GM18868 (cell line): ENCODE measurements around the gene CUX1.
"Not testable (repeated sequence)": the region's sequence is repeated elsewhere in the genome, so short reads cannot be mapped to it uniquely, and the experiment has no call there.

Experiments used
- ATAC-seq: cut with Tn5 transposase; IDR thresholded peaks from one replicate; pipeline ENCODE4 v1.9.1; 2021; ENCODE audit warnings: mild to moderate bottlenecking, moderate library complexity; ENCODE audit not compliant: unreplicated experiment

CUX1 gene

GRCh38 chr7:101998906-101999240, 181.4 kb downstream of the CUX1 start:
- no peak for ATAC-seq

- no peak for ATAC-seq
These were observed 182.0 kb downstream of the CUX1 start for GRCh38 chr7:101999393-101999792.

- ATAC-seq = no peak
These were observed 182.7 kb downstream of the CUX1 start for GRCh38 chr7:102000123-102000522.

DNA sequence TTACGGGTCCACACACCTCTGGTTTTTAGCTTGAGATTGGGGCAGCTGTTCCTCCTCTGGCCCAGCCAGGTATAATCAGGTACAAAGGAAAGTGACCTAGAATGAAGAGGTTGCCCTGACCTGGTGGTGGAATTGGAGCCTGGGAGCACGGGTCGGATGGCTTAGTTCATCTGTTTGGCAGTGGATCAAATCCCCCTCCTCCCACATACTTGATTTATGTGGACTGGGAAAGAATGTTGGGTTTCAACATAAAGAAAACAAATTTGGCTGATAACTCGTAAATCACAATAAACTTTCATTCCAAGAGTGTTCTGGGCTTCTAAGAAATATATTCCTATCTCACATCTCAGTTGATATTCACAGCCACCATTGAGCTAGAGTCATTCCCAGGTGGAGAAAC, 186.8 kb downstream of the CUX1 start:
- no peak for ATAC-seq

DNA sequence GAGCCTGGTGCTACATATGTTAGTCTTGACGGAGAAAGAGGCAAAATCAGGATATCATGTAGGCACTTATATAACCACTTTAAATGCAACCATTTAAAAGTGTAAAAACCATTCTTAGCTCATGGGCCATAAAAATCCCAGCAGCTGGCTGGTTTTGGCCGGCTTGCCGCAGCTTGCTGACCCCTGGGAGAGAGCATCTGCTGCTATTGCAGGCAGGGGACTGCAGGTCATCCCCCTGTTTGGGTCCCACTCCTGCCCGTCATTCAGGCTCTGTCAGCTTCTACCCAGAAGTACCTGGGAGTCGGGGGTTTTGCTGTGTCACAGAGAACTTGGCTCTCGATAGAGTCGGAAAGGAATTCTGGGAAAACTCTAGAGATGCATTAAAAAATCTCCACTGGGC, 187.4 kb downstream of the CUX1 start:
- no peak for ATAC-seq

GRCh38 chr7:102005933-102006480, 188.6 kb downstream of the CUX1 start:
- no peak for ATAC-seq

DNA sequence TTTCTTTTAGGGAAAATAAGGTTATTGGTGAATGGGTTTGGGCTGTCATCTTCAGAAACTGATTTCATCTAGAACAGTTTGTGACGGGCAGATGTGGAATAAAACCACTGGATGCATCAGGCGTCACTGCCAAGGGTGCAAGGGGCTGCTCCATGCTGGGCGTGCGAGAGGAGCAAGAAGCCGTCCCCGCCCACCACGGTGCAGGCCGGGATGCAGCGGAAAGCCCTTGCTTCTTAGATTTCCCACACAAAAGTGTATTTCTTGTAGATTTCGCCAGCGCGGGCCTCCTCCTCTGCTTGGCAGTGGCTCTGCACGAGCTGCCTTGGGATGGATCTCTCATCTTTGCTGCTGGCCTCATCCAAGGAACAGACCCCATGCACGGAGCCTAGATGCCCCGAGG, 189.3 kb downstream of the CUX1 start:
- ATAC-seq = no peak

- no peak for ATAC-seq
These were observed 191.3 kb downstream of the CUX1 start for GRCh38 chr7:102008535-102009262.

GRCh38 chr7:102009628-102010027, 192.2 kb downstream of the CUX1 start:
- ATAC-seq = no peak

DNA sequence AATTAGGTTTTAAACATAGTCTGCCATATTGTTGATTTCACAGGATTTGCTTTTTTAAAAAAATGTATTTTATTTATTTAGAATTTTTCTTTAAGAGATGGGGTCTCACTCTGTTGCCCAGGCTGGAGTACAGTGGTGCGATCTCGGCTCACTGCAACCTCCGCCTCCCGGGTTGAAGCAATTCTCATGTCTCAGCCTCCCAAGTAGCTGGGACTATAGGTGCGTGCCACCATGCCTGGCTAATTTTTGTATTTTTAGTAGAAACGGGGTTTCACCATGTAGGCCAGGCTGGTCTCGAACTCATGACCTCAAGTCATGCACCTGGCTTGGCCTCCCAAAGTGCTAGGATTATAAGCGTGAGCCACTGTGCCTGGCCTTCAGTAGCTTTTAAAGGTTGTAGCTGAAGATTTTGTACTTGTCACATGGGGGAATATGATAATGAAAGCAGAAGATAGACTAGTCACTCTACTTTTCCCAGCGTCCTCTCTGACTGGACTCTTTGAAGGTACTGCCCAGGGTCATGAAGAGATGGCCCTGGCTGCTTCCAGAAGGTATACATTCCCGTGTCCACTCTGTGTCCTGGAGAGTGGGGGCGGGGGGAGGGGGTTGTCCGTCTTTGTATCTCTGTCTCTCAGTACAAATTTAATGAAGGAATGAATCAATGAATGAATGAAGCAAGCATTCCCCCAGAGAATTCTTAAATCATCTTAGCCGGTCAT, 194.8 kb downstream of the CUX1 start:
- not testable (repeated sequence) for ATAC-seq

DNA sequence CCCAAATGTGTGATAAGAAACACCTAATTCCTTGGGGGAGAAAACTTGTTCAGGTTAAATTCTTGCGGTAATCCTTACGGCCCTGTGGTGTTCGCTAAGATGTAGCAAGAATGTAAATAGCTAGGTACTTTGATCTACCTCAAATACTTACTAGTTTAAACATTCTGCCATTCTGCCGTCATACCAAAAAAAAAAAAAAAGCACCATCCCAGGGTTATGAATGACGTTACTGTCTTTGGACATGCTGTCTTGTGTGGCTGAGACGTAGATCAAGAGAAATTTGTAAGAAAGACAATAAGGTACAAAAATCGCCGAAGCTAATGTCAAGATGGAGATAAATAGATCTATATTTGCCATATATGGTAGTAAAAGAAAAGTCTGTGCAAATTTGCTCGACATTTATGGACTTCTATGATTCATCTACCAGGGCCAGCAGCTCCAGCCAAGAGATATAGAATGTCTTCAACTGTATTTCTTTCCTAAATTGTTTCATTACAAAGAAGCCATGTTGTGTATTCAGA, 195.6 kb downstream of the CUX1 start:
- no peak for ATAC-seq

GRCh38 chr7:102018876-102019275, 201.4 kb downstream of the CUX1 start:
- ATAC-seq = no peak

GRCh38 chr7:102019461-102019860, 202.0 kb downstream of the CUX1 start:
- no peak for ATAC-seq

DNA sequence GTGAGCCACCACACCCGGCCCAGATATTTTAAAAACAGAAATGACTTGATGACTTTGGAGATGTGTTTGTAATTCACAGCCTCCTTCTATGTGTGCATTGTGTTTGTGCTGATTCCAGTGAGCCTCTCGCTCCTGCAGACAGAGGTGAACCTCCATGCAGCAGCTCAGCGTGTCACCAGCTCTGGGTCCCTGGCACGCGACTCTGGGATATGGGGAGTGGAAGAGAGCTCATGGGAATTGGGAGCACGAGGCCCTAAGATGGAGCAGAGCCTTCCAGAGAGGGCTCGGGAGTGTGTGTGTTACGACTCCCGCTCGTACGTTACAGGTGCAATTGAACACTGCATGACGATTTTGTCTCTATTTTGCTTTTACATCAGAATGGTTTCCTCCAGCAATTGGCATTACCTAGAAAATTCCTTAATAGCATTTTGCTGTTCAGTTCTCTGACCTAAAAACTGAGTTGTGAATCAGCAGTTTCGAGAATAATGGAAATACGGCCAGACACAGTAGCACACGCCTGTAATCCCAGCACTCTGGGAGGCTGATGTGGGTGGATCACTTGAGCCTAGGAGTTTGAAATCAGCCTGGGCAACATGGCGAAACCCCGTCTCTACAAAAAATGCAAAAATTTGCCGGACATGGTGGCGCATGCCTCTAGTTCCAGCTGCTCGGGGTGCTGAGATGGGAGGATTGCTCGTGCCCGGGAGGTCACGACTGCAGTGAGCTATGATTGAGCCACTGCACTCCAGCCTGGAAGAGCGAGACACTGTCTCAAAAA, 204.6 kb downstream of the CUX1 start:
- no peak for ATAC-seq

DNA sequence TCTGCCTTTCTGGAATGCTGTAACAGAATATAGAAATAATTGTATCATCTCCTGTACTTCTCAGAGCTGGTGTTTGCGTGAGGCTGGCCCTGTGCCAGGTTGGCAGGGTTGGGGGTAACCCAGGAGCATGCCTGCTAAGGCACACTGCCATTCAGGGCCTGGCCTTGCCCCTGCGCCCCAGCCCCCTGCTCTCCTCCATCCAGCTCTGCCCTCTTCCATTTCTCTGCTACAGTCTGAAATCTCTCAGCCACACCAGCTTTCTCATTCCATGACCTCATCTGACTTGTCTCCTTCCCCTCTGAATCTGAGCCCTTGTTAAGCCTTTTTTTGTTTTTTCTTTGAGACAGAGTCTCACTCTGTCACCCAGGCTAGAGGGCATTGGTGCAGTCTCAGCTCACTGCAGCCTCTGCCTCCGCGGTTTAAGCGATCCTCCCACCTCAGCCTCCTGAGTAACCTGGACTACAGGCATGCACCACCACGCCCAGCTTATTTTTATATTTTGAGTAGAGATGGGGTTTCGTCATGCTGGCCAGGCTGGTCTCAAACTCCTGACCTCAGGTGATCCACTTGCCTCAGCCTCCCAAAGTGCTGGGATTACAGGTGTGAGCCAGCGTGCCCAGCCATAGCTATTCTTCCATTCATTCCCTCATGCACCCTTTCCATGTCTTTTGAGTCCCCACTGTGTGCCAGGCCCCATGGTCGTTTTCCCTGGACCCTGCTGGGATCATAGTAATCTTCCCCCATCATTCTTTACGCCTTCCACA, 206.8 kb downstream of the CUX1 start:
- no peak for ATAC-seq

- ATAC-seq = no peak
These were observed 207.5 kb downstream of the CUX1 start for GRCh38 chr7:102024769-102025391.

GRCh38 chr7:102025777-102026176, 208.4 kb downstream of the CUX1 start:
- ATAC-seq = not testable (repeated sequence)

- ATAC-seq = no peak
These were observed 210.9 kb downstream of the CUX1 start for GRCh38 chr7:102028206-102028826.

DNA sequence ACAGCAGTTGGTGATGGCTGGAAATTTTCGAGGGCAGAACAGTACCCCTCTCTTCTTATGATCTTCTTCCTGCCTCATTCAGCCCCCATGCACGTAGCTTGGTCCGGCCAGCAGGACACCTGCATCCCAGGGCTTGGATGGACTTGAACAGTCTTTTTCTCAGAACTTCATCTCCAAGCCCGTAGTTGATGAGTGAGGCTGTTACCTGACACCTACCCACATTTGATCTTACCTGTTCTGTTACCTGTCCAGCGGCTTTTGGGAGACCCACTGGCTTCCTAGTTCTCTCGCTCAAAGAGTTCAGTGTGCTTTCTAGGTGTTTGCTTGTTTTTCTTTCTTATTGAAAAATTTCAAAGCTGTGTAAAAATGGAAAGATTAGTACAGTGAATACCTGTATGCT, 212.2 kb downstream of the CUX1 start:
- no peak for ATAC-seq

GRCh38 chr7:102030696-102031095, 213.3 kb downstream of the CUX1 start:
- ATAC-seq = peak; percentile 52
